GM12878 (cell line): ENCODE measurements around the gene CNTN2. TPM values are rescaled to one million over a fixed set of nuclear protein-coding genes. Genes with fewer than 3 reads are reported as not detected.

Source experiments
- ATAC-seq: fragments of 200-7000 bp; cut with Tn5 transposase; 3 replicates; pipeline ENCODE4 v1.9.1; 2020; ENCODE audit warnings: mild to moderate bottlenecking, moderate library complexity
- BruUV-seq: library from RNA; stranded (reverse); fragments of 400-500 nt; replicated peaks from 2 replicates; lab custom pipeline; 2021; lab: Mats Ljungman, UMichigan
- CTCF ChIA-PET: fragments of 300-600 bp; sonication (Branson Sonifier 250); formaldehyde crosslinking; extraction: SDS; loops from one replicate; lab custom pipeline; 2021; ENCODE audit warnings: inconsistent platforms; lab: Yijun Ruan, JAX
- POLR2A ChIA-PET: fragments of 350-600 bp; formaldehyde crosslinking; extraction: SDS; loops from one replicate; lab custom pipeline; 2021; ENCODE audit warnings: inconsistent platforms; lab: Charles Lee
- RAD21 ChIA-PET: fragments of 300-600 bp; sonication (Branson Sonifier 250); formaldehyde crosslinking; loops from one replicate; lab custom pipeline; 2023; ENCODE audit warnings: antibody characterized with exemption; ENCODE audit not compliant: unreplicated experiment; lab: Charles Lee
- SMC1A ChIA-PET: fragments of 300-600 bp; sonication (Branson Sonifier 250); formaldehyde crosslinking; loops from one replicate; lab custom pipeline; 2023; ENCODE audit not compliant: unreplicated experiment, uncharacterized antibody; lab: Charles Lee
- DNase-seq: peaks from one replicate; pipeline ENCODE4 v3.0.0-alpha.2; 2011; ENCODE audit warnings: low read depth, low spot score
- FAIRE-seq: peaks from 3 replicates; lab custom pipeline; 2011; peaks lifted over from hg19 to GRCh38; lab: Jason Lieb, UNC
- H2AFZ ChIP-seq: 2 replicates; pipeline ENCODE4 v1.6.0; 2011; ENCODE audit warnings: low read depth, low read length, control low read depth; ENCODE audit not compliant: control insufficient read depth
- H3K27ac ChIP-seq: 2 replicates; pipeline ENCODE4 v1.5.1; 2011; ENCODE audit warnings: control low read depth; ENCODE audit not compliant: control insufficient read depth, insufficient read depth
- H3K27me3 ChIP-seq, 2 experiments: replicated peaks in 1 of 2; 2 replicates each; pipeline versions ENCODE4 v1.6.0 to v1.6.1; 2011; ENCODE audit warnings: low read length in 1 of 2; ENCODE audit not compliant: control insufficient read depth in 2 of 2, insufficient read depth in 2 of 2
- H3K36me3 ChIP-seq, 2 experiments: 2 replicates each; pipeline ENCODE4 v1.5.1; 2011; ENCODE audit warnings: low read length in 1 of 2; ENCODE audit not compliant: control insufficient read depth in 2 of 2, insufficient read depth in 2 of 2
- H3K4me1 ChIP-seq: 2 replicates; pipeline ENCODE4 v1.6.1; 2011; ENCODE audit warnings: mild to moderate bottlenecking, low read length, moderate library complexity, mixed read lengths; ENCODE audit not compliant: control insufficient read depth, insufficient read depth
- H3K4me2 ChIP-seq: 2 replicates; pipeline ENCODE4 v1.6.0; 2011; ENCODE audit warnings: control low read depth; ENCODE audit not compliant: control insufficient read depth, insufficient read depth
- H3K4me3 ChIP-seq: fragments of 200-600 bp; sonication (generic); 2 replicates; pipeline ENCODE4 v1.5.1; 2016
- H3K79me2 ChIP-seq: 2 replicates; pipeline ENCODE4 v1.6.0; 2011; ENCODE audit warnings: low read length; ENCODE audit not compliant: control insufficient read depth, insufficient read depth
- H3K9ac ChIP-seq: 2 replicates; pipeline ENCODE4 v1.8.0; 2011; ENCODE audit warnings: low read length, control low read depth, mixed read lengths; ENCODE audit not compliant: control insufficient read depth, insufficient read depth
- H3K9me3 ChIP-seq: replicated peaks from 3 replicates; pipeline ENCODE4 v1.5.1; 2011; ENCODE audit warnings: mild to moderate bottlenecking, low read length; ENCODE audit not compliant: control insufficient read depth, insufficient read depth
- H4K20me1 ChIP-seq: 2 replicates; pipeline ENCODE4 v1.6.0; 2011; ENCODE audit not compliant: control insufficient read depth, insufficient read depth
- ATF7 ChIP-seq: fragments of 450-650 bp; IDR thresholded peaks from 2 replicates; pipeline ENCODE4 v1.6.1; 2016; ENCODE audit warnings: low read depth, mild to moderate bottlenecking
- BACH1 ChIP-seq: fragments of 450-650 bp; IDR thresholded peaks from 2 replicates; pipeline ENCODE4 v1.6.1; 2017; ENCODE audit warnings: mild to moderate bottlenecking, borderline replicate concordance
- BCL11A ChIP-seq: IDR thresholded peaks from 2 replicates; pipeline ENCODE4 v1.6.1; 2011; ENCODE audit warnings: low read depth, low read length
- E2F4 ChIP-seq: IDR thresholded peaks from 2 replicates; pipeline ENCODE4 v1.6.1; 2012; ENCODE audit warnings: low read depth, low read length, improper control_type of control experiment
- EP300 ChIP-seq, 2 experiments: fragments of 150-350 bp in 1 of 2; IDR thresholded peaks; 2 replicates each; pipeline ENCODE4 v1.6.1; 2011 to 2012; ENCODE audit warnings: low read depth in 2 of 2, low read length in 2 of 2, borderline replicate concordance in 1 of 2, improper control_type of control experiment in 1 of 2, inconsistent platforms in 1 of 2; ENCODE audit not compliant: control insufficient read depth in 1 of 2
- ESRRA ChIP-seq: IDR thresholded peaks from 2 replicates; pipeline ENCODE4 v1.6.1; 2012; ENCODE audit warnings: mild to moderate bottlenecking, low read length, improper control_type of control experiment
- FOS ChIP-seq: IDR thresholded peaks from 3 replicates; pipeline ENCODE4 v1.6.1; 2011; ENCODE audit warnings: borderline replicate concordance; ENCODE audit not compliant: insufficient read length; ENCODE audit errors: extremely low read depth
- HCFC1 ChIP-seq: fragments of 150-350 bp; IDR thresholded peaks from 2 replicates; pipeline ENCODE4 v1.6.1; 2014; ENCODE audit warnings: low read length
- MEF2B ChIP-seq: fragments of 450-650 bp; IDR thresholded peaks from 2 replicates; pipeline ENCODE4 v1.6.1; 2018; ENCODE audit warnings: mild to moderate bottlenecking, moderate library complexity; ENCODE audit not compliant: partially characterized antibody, poor library complexity, severe bottlenecking
- NFIC ChIP-seq: IDR thresholded peaks from 2 replicates; pipeline ENCODE4 v1.6.1; 2012; ENCODE audit warnings: low read depth, mild to moderate bottlenecking, inconsistent platforms, low read length, moderate library complexity
- SIN3A ChIP-seq: IDR thresholded peaks from 2 replicates; pipeline ENCODE4 v1.6.1; 2012; ENCODE audit warnings: low read depth, low read length, improper control_type of control experiment
- SPI1 ChIP-seq: IDR thresholded peaks from 2 replicates; pipeline ENCODE4 v1.6.1; 2011; ENCODE audit warnings: low read depth, mild to moderate bottlenecking, low read length, moderate library complexity, borderline replicate concordance; ENCODE audit not compliant: insufficient read depth
- TARDBP ChIP-seq: IDR thresholded peaks from 2 replicates; pipeline ENCODE4 v1.6.1; 2016; ENCODE audit warnings: borderline replicate concordance
- ZBTB33 ChIP-seq: fragments of 450-650 bp; IDR thresholded peaks from 2 replicates; pipeline ENCODE4 v1.6.1; 2017; ENCODE audit warnings: mild to moderate bottlenecking
- WGBS: methylation state at CpG from one replicate; pipeline ENCODE4 v1.1.6; 2016; ENCODE audit warnings: low lambda C conversion rate; ENCODE audit not compliant: insufficient replicate concordance, insufficient coverage; ENCODE audit errors: missing lambda C conversion rate; 5-methylcytosine and 5-hydroxymethylcytosine counted together
- in situ Hi-C: fragments of 300-500 bp; cut with MboI; formaldehyde crosslinking; loops from 9 replicates; pipeline ENCODE4 v1.14.3; 2018; ENCODE audit warnings: mixed read lengths
- intact Hi-C: fragments of 100-400 bp; cut with micrococcal nuclease; formaldehyde crosslinking; loops from one replicate; pipeline ENCODE4 v1.14.2; 2022; ENCODE audit not compliant: unreplicated experiment
- polyA plus RNA-seq, 11 experiments: library from polyadenylated mRNA; depleted of rRNA in 4 of 11; unstranded in 6 of 11; stranded (reverse) in 5 of 11; fragments of >200 nt; fragmentation: Nextera tagmentation in 4 of 11; fragmentation: Illumina TruSeq in 1 of 11; extraction: Ambion mirVana in 4 of 11; extraction: Trizol in 1 of 11; gene quantifications; 1 replicate in 1 of 11; 2 replicates in 10 of 11; pipeline versions ENCODE4 v1.2.1 to v1.2.3, GENCODE V29; 2011 to 2016; ENCODE audit warnings: inconsistent platforms in 2 of 11, missing spikeins in 2 of 11, low read depth in 1 of 11
- total RNA-seq, 4 experiments: library from RNA; depleted of rRNA in 3 of 4; stranded (reverse); fragments of >200 nt in 3 of 4; fragmentation: Illumina TruSeq in 1 of 4; extraction: Trizol in 1 of 4; gene quantifications; 2 replicates each; pipeline versions ENCODE4 v1.2.1 to v1.2.3, GENCODE V29; 2013 to 2021

The CNTN2 gene
- total and polyA plus RNA-seq, 10 of the 15 experiments (the other 5 are each of a cell fraction or from before 2014, with no cell fraction given), result 0.03 TPM; not detected in 9

GRCh38 chr1:205004351-205004750, 38.7 kb upstream of the CNTN2 start:
- Histone ChIP-seq H4K20me1 (no peaks in the 10 kb centered on the region), H3K36me3 (no peaks in the 10 kb centered on the region), H3K4me1 (no peaks in the 10 kb centered on the region), H3K9ac (no peak overlapping the region), H3K27me3 (peaks cover 0 to 4% of the 10 kb centered on the region in 2 experiments; a peak in 1 of 4 replicates), H3K79me2 (no peaks in the 10 kb centered on the region), H3K27ac (no peak overlapping the region), H3K4me3 (no peak overlapping the region), H3K4me2 (no peak overlapping the region), H2AFZ (no peak overlapping the region), H3K9me3 (no peaks in the 10 kb centered on the region)
- intact Hi-C loops (no loop called here), in situ Hi-C loops (no loop called here)
- no peak for DNase-seq
- ChIA-PET POLR2A (no interaction called here), RAD21 (no interaction called here), CTCF (interaction anchor here (0.9 to 2.2 kb wide), 2 partner anchors 19 to 57 kb away, joined by 3 to 5 read pairs; no protein-coding TSS in a partner anchor), SMC1A (no interaction called here)
- no peak for ATAC-seq
- 3% methylated on average over 3 of the region's 3 CpGs for WGBS
- no TSS peak for BruUV-seq
- TF ChIP-seq E2F4, result no peak
- no peak for FAIRE-seq

- FAIRE-seq (no peak), ATAC-seq (no peak), DNase-seq (no peak)
- H3K4me2 ChIP-seq, result no peak overlapping the region
- no peaks in the 10 kb centered on the region for H4K20me1 ChIP-seq
- WGBS, result 38% methylated on average over 8 of the region's 8 CpGs
- ChIA-PET CTCF (no interaction called here), SMC1A (no interaction called here), RAD21 (no interaction called here), POLR2A (no interaction called here)
- H3K9me3 ChIP-seq, result no peaks in the 10 kb centered on the region
- no peak overlapping the region for H3K27ac ChIP-seq
- H3K4me1 ChIP-seq, result no peaks in the 10 kb centered on the region
- intact Hi-C loops (no loop called here), in situ Hi-C loops (no loop called here)
- TF ChIP-seq ESRRA, result no peak
- no peak for TF ChIP-seq HCFC1
- no peak for TF ChIP-seq SIN3A
- TF ChIP-seq NFIC, result no peak
- no peak for TF ChIP-seq TARDBP
- no peak for TF ChIP-seq ZBTB33
- TF ChIP-seq EP300 (IDR thresholded peaks at IDR 0.05; ENCODE audit: borderline replicate concordance in 1 of 2, control insufficient read depth in 1 of 2, low read depth in 2 of 2, low read length in 2 of 2), result no peak
- TF ChIP-seq FOS, result no peak
- no peak for TF ChIP-seq ATF7
- no peak for TF ChIP-seq BCL11A
- TF ChIP-seq BACH1, result no peak
- TF ChIP-seq SPI1, result no peak
- TF ChIP-seq MEF2B, result no peak
- H2AFZ ChIP-seq, result no peak overlapping the region
- no peaks in the 10 kb centered on the region for H3K79me2 ChIP-seq
- H3K9ac ChIP-seq, result no peak overlapping the region
- no TSS peak for BruUV-seq
- peaks cover 0 to 9% of the 10 kb centered on the region in 2 experiments; a peak in 3 of 4 replicates for H3K27me3 ChIP-seq
- H3K4me3 ChIP-seq, result no peak overlapping the region
- H3K36me3 ChIP-seq, result no peaks in the 10 kb centered on the region
These were observed 34.1 kb upstream of the CNTN2 start for GRCh38 chr1:205008896-205009295.
